T-helper 2 cell treated with Interferon-gamma antibody and Interleukin-4, amounts not matched to agents 100 ng/mL and 5 ng/mL, for 36 hours (primary cell): ENCODE measurements around the gene KCNQ1OT1. TPM values are rescaled to one million over a fixed set of nuclear protein-coding genes. Genes with fewer than 3 reads are reported as not detected.

ENCODE experiments used
- intact Hi-C: fragments of 100-400 bp; cut with micrococcal nuclease; formaldehyde crosslinking; loops from one replicate; pipeline ENCODE4 v1.15.1; 2023
- total RNA-seq: library from RNA; stranded (reverse); gene quantifications from 2 replicates; pipeline ENCODE4 v1.2.3, GENCODE V29; 2022

Gene KCNQ1OT1
- total RNA-seq, 1 donor from 2014 or later, result 0.48 TPM

- intact Hi-C loops, result no loop called here
Measured at GRCh38 chr11:2574043-2574552, 125.7 kb downstream of the KCNQ1OT1 start.

GRCh38 chr11:2573240-2574042 lies 126.4 kb downstream of the KCNQ1OT1 start:
- intact Hi-C loops, result no loop called here

- intact Hi-C loops, result no loop called here
Measured at GRCh38 chr11:2572491-2573239, 127.1 kb downstream of the KCNQ1OT1 start.

- intact Hi-C loops, result no loop called here
Measured at GRCh38 chr11:2571598-2572281, 128.1 kb downstream of the KCNQ1OT1 start.

- intact Hi-C loops, result no loop called here
Measured at GRCh38 chr11:2570841-2571597, 128.8 kb downstream of the KCNQ1OT1 start.

- intact Hi-C loops, result no loop called here
Measured at GRCh38 chr11:2570211-2570811, 129.5 kb downstream of the KCNQ1OT1 start.

- intact Hi-C loops, result no loop called here
Measured at GRCh38 chr11:2569731-2570210, 130.0 kb downstream of the KCNQ1OT1 start.

- intact Hi-C loops, result no loop called here
Measured at GRCh38 chr11:2569321-2569721, 130.5 kb downstream of the KCNQ1OT1 start.

GRCh38 chr11:2567026-2567671 lies 132.6 kb downstream of the KCNQ1OT1 start:
- intact Hi-C loops, result no loop called here

GRCh38 chr11:2566223-2567025 lies 133.4 kb downstream of the KCNQ1OT1 start:
- intact Hi-C loops, result no loop called here

- intact Hi-C loops, result no loop called here
Measured at GRCh38 chr11:2565447-2566222, 134.2 kb downstream of the KCNQ1OT1 start.

GRCh38 chr11:2564588-2565425 lies 135.0 kb downstream of the KCNQ1OT1 start:
- intact Hi-C loops, result no loop called here

GRCh38 chr11:2564008-2564530 lies 135.7 kb downstream of the KCNQ1OT1 start:
- intact Hi-C loops, result no loop called here

- intact Hi-C loops, result no loop called here
Measured at GRCh38 chr11:2563213-2564007, 136.4 kb downstream of the KCNQ1OT1 start.

- intact Hi-C loops, result no loop called here
Measured at GRCh38 chr11:2562890-2563212, 136.9 kb downstream of the KCNQ1OT1 start.
